Glomerular visceral epithelial cell (primary cell): ENCODE results near the gene HBG2.

ENCODE experiments used
- DNase-seq: peaks from one replicate; pipeline ENCODE4 v3.0.0-alpha.2; 2016; ENCODE audit errors: extremely low spot score

The HBG2 gene

GRCh38 chr11:5229796-5230195, 24.8 kb downstream of the HBG2 start:
- no peak for DNase-seq

GRCh38 chr11:5229356-5229755, 25.2 kb downstream of the HBG2 start:
- DNase-seq: no peak

GRCh38 chr11:5228124-5228523, 26.5 kb downstream of the HBG2 start:
- no peak for DNase-seq

- no peak for DNase-seq
Observed at GRCh38 chr11:5227681-5228080, 26.9 kb downstream of the HBG2 start.

GRCh38 chr11:5226732-5227310, 27.8 kb downstream of the HBG2 start, which contains the start of gene HBB:
Gene HBB (minus strand): TSS chr11:5227071. CDS start chr11:5227021, 50 bp downstream.
- no peak for DNase-seq

GRCh38 chr11:5225480-5225871, 29.1 kb downstream of the HBG2 start:
- no peak for DNase-seq

- no peak for DNase-seq
Observed at GRCh38 chr11:5224538-5225479, 29.8 kb downstream of the HBG2 start.

GRCh38 chr11:5223686-5224085, 30.9 kb downstream of the HBG2 start:
- DNase-seq: no peak

- no peak for DNase-seq
Observed at GRCh38 chr11:5223146-5223545, 31.4 kb downstream of the HBG2 start.

GRCh38 chr11:5210376-5210885, 44.1 kb downstream of the HBG2 start:
- DNase-seq: no peak

- peak; percentile 69 for DNase-seq
Observed at GRCh38 chr11:5204787-5205186, 49.8 kb downstream of the HBG2 start.

- DNase-seq: no peak
Observed at GRCh38 chr11:5203366-5203765, 51.2 kb downstream of the HBG2 start.
